GM19395 (cell line): ENCODE measurements around the gene ZNF839.
"Not testable (repeated sequence)": the region's sequence is repeated elsewhere in the genome, so short reads cannot be mapped to it uniquely, and the experiment has no call there.

Experiments
- ATAC-seq: cut with Tn5 transposase; IDR thresholded peaks from one replicate; pipeline ENCODE4 v1.9.1; 2021; ENCODE audit warnings: mild to moderate bottlenecking, moderate library complexity; ENCODE audit not compliant: unreplicated experiment

ZNF839 gene

DNA sequence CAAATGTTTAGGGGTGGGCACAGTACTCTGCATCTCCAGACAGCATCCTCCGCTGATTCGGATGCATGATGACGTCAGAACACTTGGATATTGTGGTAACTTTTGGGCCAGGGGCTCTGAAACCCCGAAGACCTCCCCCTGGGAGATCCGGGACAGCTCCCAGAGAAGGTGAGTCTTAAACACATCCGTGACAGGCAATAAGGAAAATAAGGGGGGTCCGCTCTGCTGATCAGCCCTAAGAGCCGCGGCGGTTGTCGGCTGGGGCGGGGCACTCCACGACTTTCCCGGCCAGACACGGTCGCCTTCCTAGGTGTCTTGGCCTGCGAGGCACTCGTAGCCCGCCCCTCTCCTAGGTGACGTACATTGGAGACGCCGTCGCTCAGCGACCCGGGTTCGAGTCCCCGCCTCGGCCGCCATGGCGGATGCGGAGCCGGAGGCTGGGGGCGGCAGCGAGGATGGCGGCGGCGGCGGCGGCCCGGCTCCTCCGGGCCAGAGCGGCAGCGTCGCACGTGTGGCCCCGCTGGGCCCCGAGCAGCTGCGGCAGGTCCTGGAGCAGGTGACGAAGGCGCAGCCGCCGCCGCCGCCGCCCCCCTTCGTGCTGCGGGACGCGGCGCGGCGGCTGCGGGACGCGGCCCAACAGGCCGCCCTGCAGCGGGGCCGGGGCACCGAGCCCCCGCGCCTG lies at the start of gene ZNF839:
Gene ZNF839, plus strand, starts transcription at position 396 of the 682 bp plus-strand sequence. Its CDS starts 20 bp downstream, at position 416.
- ATAC-seq = peak; percentile 61

DNA sequence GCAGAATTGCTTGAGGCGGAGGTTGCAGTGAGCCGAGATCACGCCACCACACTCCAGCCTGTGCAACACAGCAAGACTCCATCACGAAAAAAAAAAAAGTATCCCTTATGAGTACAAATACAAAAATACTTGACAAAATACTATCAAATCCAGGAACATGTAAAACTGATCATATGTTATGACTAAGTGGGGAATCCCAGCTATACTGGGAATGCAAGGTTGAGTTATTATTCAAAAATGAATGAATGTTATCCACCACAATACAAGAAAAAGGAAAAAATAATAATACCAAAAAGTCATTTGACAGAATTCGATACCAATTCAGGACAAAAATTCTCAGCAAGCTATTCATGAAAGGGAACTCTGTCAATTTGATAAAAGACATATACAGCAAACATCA lies 47.2 kb upstream of the ZNF839 start:
- no peak for ATAC-seq

DNA sequence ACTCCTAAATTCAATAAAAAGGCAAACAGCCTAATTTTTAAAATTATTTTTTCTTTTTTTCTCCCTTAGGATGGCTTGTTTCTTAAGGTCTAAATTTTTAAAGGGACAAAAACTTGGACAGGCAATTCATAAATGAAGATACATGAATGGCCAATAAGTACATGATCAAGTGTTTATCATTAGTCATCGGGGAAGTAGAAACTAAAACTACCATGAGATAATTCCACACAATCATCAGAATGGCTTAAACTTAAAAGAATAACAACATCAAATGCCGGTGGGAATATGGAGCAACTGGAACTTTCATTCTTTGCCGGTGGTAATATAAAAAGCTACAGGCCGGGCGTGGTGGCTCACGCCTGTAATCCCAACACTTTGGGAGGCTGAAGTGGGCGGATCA lies 43.7 kb upstream of the ZNF839 start:
- ATAC-seq = no peak

DNA sequence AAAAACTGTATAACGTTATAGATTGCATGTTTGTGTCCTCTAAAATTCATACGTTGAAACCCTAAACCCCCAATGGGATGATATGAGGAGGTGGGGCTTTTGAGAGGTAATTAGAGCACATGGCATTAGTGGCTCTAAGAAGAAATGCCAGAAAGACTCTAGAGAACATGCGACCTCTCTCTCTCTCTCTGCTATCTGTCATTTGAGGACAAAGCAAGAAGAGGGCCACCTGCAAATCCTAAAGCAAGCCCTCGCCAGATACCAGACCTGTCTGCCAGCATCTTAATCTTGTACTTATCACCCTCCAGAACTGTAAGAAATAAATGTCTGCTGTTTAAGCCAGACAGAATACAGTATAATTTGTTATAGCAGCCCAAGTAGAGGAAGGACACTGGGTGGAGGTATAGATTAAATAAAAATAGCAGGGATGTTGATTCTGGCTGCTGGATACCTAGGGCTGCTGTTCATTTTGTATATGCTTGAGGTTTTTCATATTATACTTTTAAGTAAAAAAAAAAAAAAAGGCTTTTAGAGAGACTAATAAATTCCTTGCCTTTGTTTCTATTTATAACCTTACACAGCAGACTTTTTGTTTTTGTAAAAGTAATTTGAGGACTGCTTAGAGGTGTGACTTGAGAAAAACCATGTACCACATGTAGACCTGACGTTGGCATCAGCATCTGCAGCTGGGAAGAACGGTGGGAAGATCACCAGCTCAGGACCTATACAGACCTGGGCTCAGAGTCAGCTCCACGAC lies 41.5 kb upstream of the ZNF839 start:
- ATAC-seq = no peak

DNA sequence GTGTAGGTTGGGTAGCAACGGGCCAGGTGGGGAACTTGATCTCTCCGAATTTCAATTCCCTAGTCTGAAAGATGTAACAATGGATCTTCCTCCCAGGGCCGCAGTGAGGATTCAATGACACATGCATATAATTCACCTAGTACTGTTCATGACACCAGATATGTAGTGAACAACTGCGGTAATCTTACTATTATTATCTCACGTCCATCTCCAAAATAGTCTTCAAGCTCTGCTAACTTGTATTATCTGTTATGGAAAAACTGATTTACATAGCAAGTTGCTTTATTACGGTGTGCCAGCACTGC lies 41.0 kb upstream of the ZNF839 start:
- ATAC-seq = no peak

DNA sequence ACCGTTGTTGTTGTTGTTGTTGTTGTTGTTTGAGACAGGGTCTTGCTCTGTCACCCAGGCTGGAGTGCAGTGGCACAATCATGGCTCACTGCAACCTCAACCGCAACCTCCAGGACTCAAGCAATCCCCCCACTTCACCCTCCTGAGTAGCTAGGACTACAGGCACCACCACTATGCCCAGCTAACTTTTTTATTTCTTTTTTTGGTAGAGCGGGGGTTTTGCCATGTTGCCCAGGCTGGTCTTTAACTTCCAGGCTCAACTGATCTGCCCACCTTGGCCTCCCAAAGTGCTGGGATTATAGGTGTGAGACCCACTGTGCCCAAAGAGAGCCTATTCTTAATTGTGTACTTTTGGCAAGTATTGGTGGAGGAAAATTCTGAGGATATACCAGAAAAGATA lies 40.3 kb upstream of the ZNF839 start:
- no peak for ATAC-seq

DNA sequence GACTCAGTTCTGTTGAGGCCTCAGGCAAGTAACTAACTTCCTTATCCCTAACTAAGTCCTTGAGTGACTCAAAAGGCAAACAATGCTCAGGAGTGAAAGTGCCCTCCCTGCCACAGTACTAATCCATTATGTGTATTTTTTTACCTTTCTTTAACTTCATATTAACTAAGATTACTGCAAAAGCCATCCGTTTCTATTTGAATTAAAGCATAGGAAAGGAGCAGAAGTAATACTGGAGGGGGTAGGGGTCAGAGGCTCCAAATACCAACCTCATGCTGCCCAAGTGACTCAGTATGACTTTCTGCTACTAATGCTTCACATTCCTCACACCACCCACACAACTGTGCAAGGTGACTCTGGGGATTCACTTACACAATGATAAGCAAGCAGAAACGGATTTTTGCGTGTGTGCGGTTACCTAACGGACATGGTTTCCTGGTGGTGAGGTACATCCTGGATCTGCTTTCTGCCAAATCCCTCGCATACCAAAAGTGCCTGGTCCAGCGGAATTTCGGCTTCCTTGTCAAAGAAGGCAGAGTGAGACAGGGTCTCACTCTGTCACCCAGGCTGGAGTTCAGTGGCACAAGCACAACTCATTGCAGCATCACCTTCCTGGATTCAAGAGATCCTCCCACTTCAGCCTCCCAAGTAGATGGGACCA lies 39.7 kb upstream of the ZNF839 start:
- no peak for ATAC-seq

DNA sequence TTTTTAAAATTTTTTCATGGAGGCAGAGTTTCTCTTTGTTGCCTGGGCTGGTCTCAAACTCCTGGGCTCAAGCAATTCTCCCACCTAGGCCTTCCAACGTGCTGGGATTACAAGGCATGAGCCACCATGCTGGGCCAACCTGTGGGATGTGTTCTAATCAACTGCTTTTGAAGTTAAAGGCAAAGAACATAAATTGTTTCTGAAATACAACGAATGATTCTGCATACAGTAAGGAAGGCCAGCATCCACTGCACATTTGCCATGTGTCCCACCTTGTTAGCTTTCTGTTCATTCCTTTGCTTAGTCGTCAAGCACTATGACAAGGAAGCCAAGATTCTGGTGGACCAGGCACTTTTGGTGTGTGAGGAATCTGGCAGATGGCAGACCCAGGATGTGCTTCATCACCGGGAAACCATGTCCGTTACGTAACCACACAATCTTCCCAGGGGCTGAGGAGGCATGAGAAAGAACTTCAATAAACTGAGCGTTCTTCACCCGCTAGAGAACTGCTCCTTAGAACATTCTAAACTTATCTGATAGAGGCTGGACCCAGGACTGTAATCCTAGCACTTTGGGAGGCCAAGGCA lies 39.1 kb upstream of the ZNF839 start:
- ATAC-seq = no peak

DNA sequence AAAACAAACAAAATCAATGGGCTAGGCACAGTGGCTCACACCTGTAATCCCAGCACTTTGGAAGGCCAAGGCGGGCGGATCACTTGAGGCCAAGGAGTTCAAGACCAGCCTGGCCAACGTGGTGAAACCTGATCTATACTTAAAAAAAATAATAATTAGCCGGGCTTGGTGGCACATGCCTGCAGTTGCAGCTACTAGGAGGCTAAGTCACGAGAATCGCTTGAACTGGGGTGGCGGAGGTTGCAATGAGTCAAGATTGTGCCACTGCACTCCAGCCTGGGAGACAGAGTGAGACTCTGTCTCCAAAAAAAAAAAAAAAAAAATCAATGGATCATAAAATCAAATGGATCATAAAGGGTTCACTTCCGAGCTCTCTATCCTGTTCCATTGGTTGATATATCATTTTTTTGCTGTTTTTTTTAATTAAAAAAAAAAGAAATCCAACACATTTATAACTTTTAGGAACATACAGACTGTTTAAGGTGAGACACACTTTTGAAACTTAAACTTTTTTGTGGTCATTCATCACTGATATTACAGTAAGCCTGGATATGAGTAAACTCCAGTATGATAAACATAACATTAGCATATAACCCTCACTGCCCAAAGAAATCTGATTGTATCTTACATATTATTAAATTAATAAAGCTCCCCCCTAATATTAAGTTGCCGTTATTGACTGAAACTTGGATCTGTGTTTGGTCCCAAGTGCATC lies 36.6 kb upstream of the ZNF839 start:
- ATAC-seq = no peak

GRCh38 chr14:102283631-102284129 lies 35.9 kb upstream of the ZNF839 start:
- no peak for ATAC-seq

GRCh38 chr14:102285106-102285505 lies 34.4 kb upstream of the ZNF839 start:
- ATAC-seq = no peak

DNA sequence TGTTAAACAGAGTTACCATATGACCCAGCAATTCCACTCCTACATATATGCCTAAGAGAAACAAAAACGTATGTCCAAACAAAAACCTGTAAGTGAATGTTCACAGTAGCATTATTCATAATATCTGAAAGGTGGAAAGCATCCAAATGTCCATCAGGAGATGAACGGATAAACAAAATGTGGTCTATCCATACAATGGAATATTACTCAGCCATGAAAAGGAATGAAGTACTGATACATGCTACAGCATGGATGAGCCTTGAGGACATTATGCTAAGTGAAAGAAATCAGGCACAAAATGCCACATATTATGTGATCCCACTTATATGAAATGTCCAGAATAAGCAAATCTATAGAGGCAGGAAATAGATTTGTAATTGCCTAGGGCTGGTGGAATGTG lies 31.4 kb upstream of the ZNF839 start:
- no peak for ATAC-seq

DNA sequence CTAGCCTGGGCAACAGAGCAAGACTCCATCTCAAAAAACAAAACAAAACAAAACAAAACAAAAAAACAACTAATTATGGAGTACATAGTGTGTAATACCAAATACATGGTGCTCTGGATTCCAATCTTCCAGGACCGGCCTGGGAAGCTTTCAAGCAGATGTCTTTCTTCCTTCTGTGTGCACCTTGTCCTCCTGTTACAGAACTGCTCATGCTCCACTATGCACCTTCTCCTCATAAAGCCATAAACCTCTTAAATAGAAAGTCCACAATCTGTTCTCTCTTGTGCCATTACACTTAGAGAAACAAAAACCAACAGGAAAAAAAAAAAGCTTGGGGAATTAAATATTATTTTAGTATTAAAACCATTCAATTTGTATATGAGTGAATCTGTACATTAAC lies 27.1 kb upstream of the ZNF839 start:
- no peak for ATAC-seq

GRCh38 chr14:102293781-102294180 lies 25.8 kb upstream of the ZNF839 start:
- ATAC-seq = no peak

GRCh38 chr14:102295270-102295669 lies 24.3 kb upstream of the ZNF839 start:
- ATAC-seq = no peak

GRCh38 chr14:102297436-102298170 lies 21.9 kb upstream of the ZNF839 start:
- ATAC-seq = no peak

- not testable (repeated sequence) for ATAC-seq
These were observed 21.1 kb upstream of the ZNF839 start for GRCh38 chr14:102298303-102299070.

- no peak for ATAC-seq
These were observed 15.9 kb upstream of the ZNF839 start for GRCh38 chr14:102303664-102304063.
